H9 (cell line): ENCODE measurements around the gene SHE. TPM values are rescaled to one million over a fixed set of nuclear protein-coding genes. Genes with fewer than 3 reads are reported as not detected.

ENCODE experiments used
- DNase-seq: peaks from one replicate; pipeline ENCODE4 v3.0.0-alpha.2; 2017
- H2AFZ ChIP-seq: one replicate; pipeline ENCODE4 v1.6.1; 2013; ENCODE audit warnings: mild to moderate bottlenecking, low read length, control low read depth, moderate library complexity
- H2AK5ac ChIP-seq: 2 replicates; pipeline ENCODE4 v1.6.1; 2013; ENCODE audit warnings: low read length, control low read depth, mixed read lengths; ENCODE audit not compliant: insufficient read length
- H2BK120ac ChIP-seq: one replicate; pipeline ENCODE4 v1.6.1; 2013; ENCODE audit warnings: low read depth, mild to moderate bottlenecking, low read length, control low read depth, inconsistent platforms; ENCODE audit not compliant: poor library complexity, severe bottlenecking
- H2BK12ac ChIP-seq: 2 replicates; pipeline ENCODE4 v1.6.1; 2013; ENCODE audit warnings: low read length, control low read depth, mixed read lengths, low read depth; ENCODE audit not compliant: insufficient read length
- H2BK15ac ChIP-seq: 2 replicates; pipeline ENCODE4 v1.6.1; 2013; ENCODE audit warnings: low read depth, low read length, control low read depth
- H2BK20ac ChIP-seq: one replicate; pipeline ENCODE4 v1.6.1; 2013; ENCODE audit warnings: low read depth, mild to moderate bottlenecking, low read length, control low read depth, inconsistent platforms; ENCODE audit not compliant: poor library complexity, severe bottlenecking
- H2BK5ac ChIP-seq: 2 replicates; pipeline ENCODE4 v1.6.1; 2013; ENCODE audit warnings: low read length, control low read depth, mixed read lengths; ENCODE audit not compliant: insufficient read length
- H3K14ac ChIP-seq: 2 replicates; pipeline ENCODE4 v1.6.1; 2013; ENCODE audit warnings: low read length, control low read depth; ENCODE audit not compliant: insufficient read depth
- H3K18ac ChIP-seq: 2 replicates; pipeline ENCODE4 v1.6.1; 2013; ENCODE audit warnings: low read depth, mild to moderate bottlenecking, mixed read lengths, low read length, control low read depth; ENCODE audit not compliant: insufficient read length
- H3K23ac ChIP-seq: 2 replicates; pipeline ENCODE4 v1.6.1; 2013; ENCODE audit warnings: low read length, control low read depth, mixed read lengths, low read depth; ENCODE audit not compliant: insufficient read length
- H3K23me2 ChIP-seq: 2 replicates; pipeline ENCODE4 v1.6.1; 2013; ENCODE audit warnings: low read depth, mild to moderate bottlenecking, mixed read lengths, low read length, control low read depth; ENCODE audit not compliant: insufficient read length, poor library complexity, severe bottlenecking
- H3K27ac ChIP-seq: 2 replicates; pipeline ENCODE4 v1.5.1; 2013; ENCODE audit warnings: low read length, control low read depth, mixed read lengths, low read depth; ENCODE audit not compliant: insufficient read length
- H3K27me3 ChIP-seq: 2 replicates; pipeline ENCODE4 v1.6.1; 2013; ENCODE audit warnings: low read length, control low read depth, inconsistent platforms; ENCODE audit not compliant: insufficient read depth
- H3K4ac ChIP-seq: 2 replicates; pipeline ENCODE4 v1.6.1; 2013; ENCODE audit warnings: low read depth, mild to moderate bottlenecking, control low read depth, inconsistent platforms, low read length, moderate library complexity
- H3K4me1 ChIP-seq: 2 replicates; pipeline ENCODE4 v1.6.1; 2013; ENCODE audit warnings: low read length, control low read depth, inconsistent platforms; ENCODE audit not compliant: insufficient read depth
- H3K4me2 ChIP-seq: 2 replicates; pipeline ENCODE4 v1.6.1; 2013; ENCODE audit warnings: low read length, control low read depth, mixed read lengths; ENCODE audit not compliant: insufficient read length, insufficient read depth
- H3K56ac ChIP-seq: 2 replicates; pipeline ENCODE4 v1.6.1; 2013; ENCODE audit warnings: low read depth, mild to moderate bottlenecking, mixed read lengths, low read length, control low read depth; ENCODE audit not compliant: insufficient read length
- H3K79me1 ChIP-seq: 2 replicates; pipeline ENCODE4 v1.6.1; 2013; ENCODE audit warnings: low read depth, mild to moderate bottlenecking, moderate library complexity, low read length, control low read depth, inconsistent platforms; ENCODE audit not compliant: insufficient read depth, poor library complexity, severe bottlenecking
- H3K79me2 ChIP-seq: 2 replicates; pipeline ENCODE4 v1.6.1; 2013; ENCODE audit warnings: low read length, control low read depth, inconsistent platforms; ENCODE audit not compliant: insufficient read depth
- H3K9ac ChIP-seq: 2 replicates; pipeline ENCODE4 v1.6.1; 2013; ENCODE audit warnings: low read length, control low read depth, mixed read lengths; ENCODE audit not compliant: insufficient read length; ENCODE audit errors: extremely low read depth
- H3K9me3 ChIP-seq: one replicate; pipeline ENCODE4 v1.6.1; 2013; ENCODE audit warnings: low read depth, low read length, inconsistent platforms; ENCODE audit not compliant: control insufficient read depth
- H3T11ph ChIP-seq: one replicate; pipeline ENCODE4 v1.6.1; 2013; ENCODE audit warnings: mild to moderate bottlenecking, low read length, control low read depth, inconsistent platforms
- H4K20me1 ChIP-seq: one replicate; pipeline ENCODE4 v1.6.1; 2013; ENCODE audit not compliant: control insufficient read depth, insufficient read length, insufficient read depth
- H4K5ac ChIP-seq: 2 replicates; pipeline ENCODE4 v1.6.1; 2013; ENCODE audit warnings: low read depth, mild to moderate bottlenecking, mixed read lengths, low read length, control low read depth; ENCODE audit not compliant: insufficient read length
- H4K8ac ChIP-seq: replicated peaks from 2 replicates; pipeline ENCODE4 v1.6.1; 2013; ENCODE audit warnings: low read length, control low read depth, mixed read lengths, low read depth; ENCODE audit not compliant: insufficient read length
- H4K91ac ChIP-seq: 2 replicates; pipeline ENCODE4 v1.6.1; 2013; ENCODE audit warnings: low read depth, mild to moderate bottlenecking, moderate library complexity, mixed read lengths, low read length, control low read depth; ENCODE audit not compliant: insufficient read length
- H3K27ac Mint-ChIP-seq, 3 experiments: 2 replicates in 2 of 3; 3 replicates in 1 of 3; pipeline ENCODE4 v1.8.0; 2020 to 2021; ENCODE audit warnings: mixed read lengths in 3 of 3, mild to moderate bottlenecking in 1 of 3, moderate library complexity in 1 of 3
- H3K27me3 Mint-ChIP-seq: 2 replicates; pipeline ENCODE4 v1.8.0; 2021; ENCODE audit warnings: low read depth, mild to moderate bottlenecking, moderate library complexity, mixed read lengths
- H3K36me3 Mint-ChIP-seq, 3 experiments: 2 replicates in 2 of 3; 3 replicates in 1 of 3; pipeline ENCODE4 v1.8.0; 2020 to 2021; ENCODE audit warnings: low read depth in 3 of 3, mixed read lengths in 3 of 3; ENCODE audit not compliant: insufficient read depth in 1 of 3
- H3K4me1 Mint-ChIP-seq, 2 experiments: 2 replicates each; pipeline ENCODE4 v1.8.0; 2020; ENCODE audit warnings: mixed read lengths in 2 of 2
- H3K4me3 Mint-ChIP-seq, 2 experiments: 2 replicates in 1 of 2; 3 replicates in 1 of 2; pipeline ENCODE4 v1.8.0; 2020 to 2021; ENCODE audit warnings: mild to moderate bottlenecking in 2 of 2, mixed read lengths in 2 of 2, moderate library complexity in 1 of 2
- H3K9me3 Mint-ChIP-seq, 2 experiments: 2 replicates in 1 of 2; 3 replicates in 1 of 2; pipeline ENCODE4 v1.8.0; 2020; ENCODE audit warnings: mild to moderate bottlenecking in 2 of 2, mixed read lengths in 2 of 2, moderate library complexity in 1 of 2
- WGBS: extraction: QIAGEN DNeasy Blood & Tissue Kit; methylation state at CpG from one replicate; pipeline ENCODE4 v1.1.7; 2013; ENCODE audit warnings: missing lambda C conversion rate, low lambda C conversion rate, mixed read lengths; ENCODE audit not compliant: insufficient read length; ENCODE audit errors: extremely low coverage; 5-methylcytosine and 5-hydroxymethylcytosine counted together
- total RNA-seq: library from RNA; stranded (reverse); gene quantifications from 2 replicates; pipeline ENCODE4 v1.2.1, GENCODE V29; 2021
- TF ChIP-seq, protein P1 (sequence below): fragments of 200-600 bp; sonication (generic); conservative IDR thresholded peaks from 3 replicates; pipeline ENCODE4 v1.8.0; 2021; ENCODE audit warnings: antibody characterized with exemption, mild to moderate bottlenecking

Gene SHE
- total RNA-seq, 1 experiment from 2014 or later = 0.48 TPM

- TF ChIP-seq, protein P1, sequence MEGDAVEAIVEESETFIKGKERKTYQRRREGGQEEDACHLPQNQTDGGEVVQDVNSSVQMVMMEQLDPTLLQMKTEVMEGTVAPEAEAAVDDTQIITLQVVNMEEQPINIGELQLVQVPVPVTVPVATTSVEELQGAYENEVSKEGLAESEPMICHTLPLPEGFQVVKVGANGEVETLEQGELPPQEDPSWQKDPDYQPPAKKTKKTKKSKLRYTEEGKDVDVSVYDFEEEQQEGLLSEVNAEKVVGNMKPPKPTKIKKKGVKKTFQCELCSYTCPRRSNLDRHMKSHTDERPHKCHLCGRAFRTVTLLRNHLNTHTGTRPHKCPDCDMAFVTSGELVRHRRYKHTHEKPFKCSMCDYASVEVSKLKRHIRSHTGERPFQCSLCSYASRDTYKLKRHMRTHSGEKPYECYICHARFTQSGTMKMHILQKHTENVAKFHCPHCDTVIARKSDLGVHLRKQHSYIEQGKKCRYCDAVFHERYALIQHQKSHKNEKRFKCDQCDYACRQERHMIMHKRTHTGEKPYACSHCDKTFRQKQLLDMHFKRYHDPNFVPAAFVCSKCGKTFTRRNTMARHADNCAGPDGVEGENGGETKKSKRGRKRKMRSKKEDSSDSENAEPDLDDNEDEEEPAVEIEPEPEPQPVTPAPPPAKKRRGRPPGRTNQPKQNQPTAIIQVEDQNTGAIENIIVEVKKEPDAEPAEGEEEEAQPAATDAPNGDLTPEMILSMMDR = no peak
- Histone ChIP-seq H3K27me3 (no peaks in the 10 kb centered on the region), H3K27ac (no peak overlapping the region), H3K4me1 (0 out of 2 replicates have a peak, but pooled peaks cover 3% of the 10 kb centered on the region), H3K14ac (no peak overlapping the region), H4K20me1 (no peaks in the 10 kb centered on the region), H2AFZ (no peak overlapping the region), H3T11ph (no peak overlapping the region), H3K9ac (no peak overlapping the region), H2AK5ac (no peak overlapping the region), H3K18ac (no peak overlapping the region), H3K9me3 (no peaks in the 10 kb centered on the region), H3K4me2 (no peak overlapping the region), H3K79me1 (no peaks in the 10 kb centered on the region), H4K8ac (no peak overlapping the region), H3K4ac (no peak overlapping the region), H2BK120ac (peak overlapping the region; percentile 2), H2BK12ac (no peak overlapping the region), H3K23ac (no peak overlapping the region), H2BK20ac (no peak overlapping the region), H3K23me2 (no peaks in the 10 kb centered on the region), H4K5ac (no peak overlapping the region), H3K79me2 (no peaks in the 10 kb centered on the region), H4K91ac (no peak overlapping the region), H2BK15ac (no peak overlapping the region), H2BK5ac (no peak overlapping the region), H3K56ac (no peak overlapping the region)
- no peak overlapping the region; a peak in 1 of 5 replicates for H3K4me3 Mint-ChIP-seq
- DNase-seq = no peak
- no peaks in the 10 kb centered on the region for H3K9me3 Mint-ChIP-seq
- no peak overlapping the region; a peak in 1 of 7 replicates for H3K27ac Mint-ChIP-seq
- H3K36me3 Mint-ChIP-seq = no peaks in the 10 kb centered on the region
- H3K4me1 Mint-ChIP-seq = peaks cover 6 to 12% of the 10 kb centered on the region in 2 experiments
- no peaks in the 10 kb centered on the region for H3K27me3 Mint-ChIP-seq
- no CpG with 5 or more reads among the region's 8 CpGs for WGBS
Observed at GRCh38 chr1:154478013-154478412, 24.2 kb downstream of the SHE start.
